Neural progenitor cell (in vitro differentiated cells): ENCODE results near the gene FAM53C.

Experiments used
- CTCF ChIP-seq: fragments of 200-600 bp; sonication (generic); IDR thresholded peaks from 2 replicates; pipeline ENCODE4 v1.5.1; 2017; ENCODE audit warnings: antibody characterized with exemption, mild to moderate bottlenecking
- EZH2 ChIP-seq: fragments of 200-600 bp; sonication (generic); IDR thresholded peaks from 2 replicates; pipeline ENCODE4 v1.6.1; 2017; ENCODE audit warnings: antibody characterized with exemption, mild to moderate bottlenecking, moderate library complexity

GRCh38 chr5:138372653-138373052, 34.6 kb downstream of the FAM53C start:
- TF ChIP-seq CTCF = no peak
- no peak for TF ChIP-seq EZH2
